H9 (cell line): Measurements from ENCODE around the gene ISG15. TPM values are rescaled to one million over a fixed set of nuclear protein-coding genes. Genes with fewer than 3 reads are reported as not detected.

Source experiments
- DNase-seq: peaks from one replicate; pipeline ENCODE4 v3.0.0-alpha.2; 2017
- H2AFZ ChIP-seq: one replicate; pipeline ENCODE4 v1.6.1; 2013; ENCODE audit warnings: mild to moderate bottlenecking, low read length, control low read depth, moderate library complexity
- H2AK5ac ChIP-seq: 2 replicates; pipeline ENCODE4 v1.6.1; 2013; ENCODE audit warnings: low read length, control low read depth, mixed read lengths; ENCODE audit not compliant: insufficient read length
- H2BK120ac ChIP-seq: one replicate; pipeline ENCODE4 v1.6.1; 2013; ENCODE audit warnings: low read depth, mild to moderate bottlenecking, low read length, control low read depth, inconsistent platforms; ENCODE audit not compliant: poor library complexity, severe bottlenecking
- H2BK12ac ChIP-seq: 2 replicates; pipeline ENCODE4 v1.6.1; 2013; ENCODE audit warnings: low read length, control low read depth, mixed read lengths, low read depth; ENCODE audit not compliant: insufficient read length
- H2BK15ac ChIP-seq: 2 replicates; pipeline ENCODE4 v1.6.1; 2013; ENCODE audit warnings: low read depth, low read length, control low read depth
- H2BK20ac ChIP-seq: one replicate; pipeline ENCODE4 v1.6.1; 2013; ENCODE audit warnings: low read depth, mild to moderate bottlenecking, low read length, control low read depth, inconsistent platforms; ENCODE audit not compliant: poor library complexity, severe bottlenecking
- H2BK5ac ChIP-seq: 2 replicates; pipeline ENCODE4 v1.6.1; 2013; ENCODE audit warnings: low read length, control low read depth, mixed read lengths; ENCODE audit not compliant: insufficient read length
- H3K14ac ChIP-seq: 2 replicates; pipeline ENCODE4 v1.6.1; 2013; ENCODE audit warnings: low read length, control low read depth; ENCODE audit not compliant: insufficient read depth
- H3K18ac ChIP-seq: 2 replicates; pipeline ENCODE4 v1.6.1; 2013; ENCODE audit warnings: low read depth, mild to moderate bottlenecking, mixed read lengths, low read length, control low read depth; ENCODE audit not compliant: insufficient read length
- H3K23ac ChIP-seq: 2 replicates; pipeline ENCODE4 v1.6.1; 2013; ENCODE audit warnings: low read length, control low read depth, mixed read lengths, low read depth; ENCODE audit not compliant: insufficient read length
- H3K23me2 ChIP-seq: 2 replicates; pipeline ENCODE4 v1.6.1; 2013; ENCODE audit warnings: low read depth, mild to moderate bottlenecking, mixed read lengths, low read length, control low read depth; ENCODE audit not compliant: insufficient read length, poor library complexity, severe bottlenecking
- H3K27ac ChIP-seq: 2 replicates; pipeline ENCODE4 v1.5.1; 2013; ENCODE audit warnings: low read length, control low read depth, mixed read lengths, low read depth; ENCODE audit not compliant: insufficient read length
- H3K27me3 ChIP-seq: 2 replicates; pipeline ENCODE4 v1.6.1; 2013; ENCODE audit warnings: low read length, control low read depth, inconsistent platforms; ENCODE audit not compliant: insufficient read depth
- H3K4ac ChIP-seq: 2 replicates; pipeline ENCODE4 v1.6.1; 2013; ENCODE audit warnings: low read depth, mild to moderate bottlenecking, control low read depth, inconsistent platforms, low read length, moderate library complexity
- H3K4me1 ChIP-seq: 2 replicates; pipeline ENCODE4 v1.6.1; 2013; ENCODE audit warnings: low read length, control low read depth, inconsistent platforms; ENCODE audit not compliant: insufficient read depth
- H3K4me2 ChIP-seq: 2 replicates; pipeline ENCODE4 v1.6.1; 2013; ENCODE audit warnings: low read length, control low read depth, mixed read lengths; ENCODE audit not compliant: insufficient read length, insufficient read depth
- H3K56ac ChIP-seq: 2 replicates; pipeline ENCODE4 v1.6.1; 2013; ENCODE audit warnings: low read depth, mild to moderate bottlenecking, mixed read lengths, low read length, control low read depth; ENCODE audit not compliant: insufficient read length
- H3K79me1 ChIP-seq: 2 replicates; pipeline ENCODE4 v1.6.1; 2013; ENCODE audit warnings: low read depth, mild to moderate bottlenecking, moderate library complexity, low read length, control low read depth, inconsistent platforms; ENCODE audit not compliant: insufficient read depth, poor library complexity, severe bottlenecking
- H3K79me2 ChIP-seq: 2 replicates; pipeline ENCODE4 v1.6.1; 2013; ENCODE audit warnings: low read length, control low read depth, inconsistent platforms; ENCODE audit not compliant: insufficient read depth
- H3K9ac ChIP-seq: 2 replicates; pipeline ENCODE4 v1.6.1; 2013; ENCODE audit warnings: low read length, control low read depth, mixed read lengths; ENCODE audit not compliant: insufficient read length; ENCODE audit errors: extremely low read depth
- H3K9me3 ChIP-seq: one replicate; pipeline ENCODE4 v1.6.1; 2013; ENCODE audit warnings: low read depth, low read length, inconsistent platforms; ENCODE audit not compliant: control insufficient read depth
- H3T11ph ChIP-seq: one replicate; pipeline ENCODE4 v1.6.1; 2013; ENCODE audit warnings: mild to moderate bottlenecking, low read length, control low read depth, inconsistent platforms
- H4K20me1 ChIP-seq: one replicate; pipeline ENCODE4 v1.6.1; 2013; ENCODE audit not compliant: control insufficient read depth, insufficient read length, insufficient read depth
- H4K5ac ChIP-seq: 2 replicates; pipeline ENCODE4 v1.6.1; 2013; ENCODE audit warnings: low read depth, mild to moderate bottlenecking, mixed read lengths, low read length, control low read depth; ENCODE audit not compliant: insufficient read length
- H4K8ac ChIP-seq: replicated peaks from 2 replicates; pipeline ENCODE4 v1.6.1; 2013; ENCODE audit warnings: low read length, control low read depth, mixed read lengths, low read depth; ENCODE audit not compliant: insufficient read length
- H4K91ac ChIP-seq: 2 replicates; pipeline ENCODE4 v1.6.1; 2013; ENCODE audit warnings: low read depth, mild to moderate bottlenecking, moderate library complexity, mixed read lengths, low read length, control low read depth; ENCODE audit not compliant: insufficient read length
- H3K27ac Mint-ChIP-seq, 3 experiments: 2 replicates in 2 of 3; 3 replicates in 1 of 3; pipeline ENCODE4 v1.8.0; 2020 to 2021; ENCODE audit warnings: mixed read lengths in 3 of 3, mild to moderate bottlenecking in 1 of 3, moderate library complexity in 1 of 3
- H3K27me3 Mint-ChIP-seq: 2 replicates; pipeline ENCODE4 v1.8.0; 2021; ENCODE audit warnings: low read depth, mild to moderate bottlenecking, moderate library complexity, mixed read lengths
- H3K36me3 Mint-ChIP-seq, 3 experiments: 2 replicates in 2 of 3; 3 replicates in 1 of 3; pipeline ENCODE4 v1.8.0; 2020 to 2021; ENCODE audit warnings: low read depth in 3 of 3, mixed read lengths in 3 of 3; ENCODE audit not compliant: insufficient read depth in 1 of 3
- H3K4me1 Mint-ChIP-seq, 2 experiments: 2 replicates each; pipeline ENCODE4 v1.8.0; 2020; ENCODE audit warnings: mixed read lengths in 2 of 2
- H3K4me3 Mint-ChIP-seq, 2 experiments: 2 replicates in 1 of 2; 3 replicates in 1 of 2; pipeline ENCODE4 v1.8.0; 2020 to 2021; ENCODE audit warnings: mild to moderate bottlenecking in 2 of 2, mixed read lengths in 2 of 2, moderate library complexity in 1 of 2
- H3K9me3 Mint-ChIP-seq, 2 experiments: 2 replicates in 1 of 2; 3 replicates in 1 of 2; pipeline ENCODE4 v1.8.0; 2020; ENCODE audit warnings: mild to moderate bottlenecking in 2 of 2, mixed read lengths in 2 of 2, moderate library complexity in 1 of 2
- CTCF ChIP-seq: fragments of 200-600 bp; sonication (generic); conservative IDR thresholded peaks from 3 replicates; pipeline ENCODE4 v1.8.0; 2021; ENCODE audit warnings: antibody characterized with exemption, mild to moderate bottlenecking
- WGBS: extraction: QIAGEN DNeasy Blood & Tissue Kit; methylation state at CpG from one replicate; pipeline ENCODE4 v1.1.7; 2013; ENCODE audit warnings: missing lambda C conversion rate, low lambda C conversion rate, mixed read lengths; ENCODE audit not compliant: insufficient read length; ENCODE audit errors: extremely low coverage; 5-methylcytosine and 5-hydroxymethylcytosine counted together
- total RNA-seq: library from RNA; stranded (reverse); gene quantifications from 2 replicates; pipeline ENCODE4 v1.2.1, GENCODE V29; 2021

Gene ISG15
- total RNA-seq, 1 experiment from 2014 or later: 39.7 TPM

DNA sequence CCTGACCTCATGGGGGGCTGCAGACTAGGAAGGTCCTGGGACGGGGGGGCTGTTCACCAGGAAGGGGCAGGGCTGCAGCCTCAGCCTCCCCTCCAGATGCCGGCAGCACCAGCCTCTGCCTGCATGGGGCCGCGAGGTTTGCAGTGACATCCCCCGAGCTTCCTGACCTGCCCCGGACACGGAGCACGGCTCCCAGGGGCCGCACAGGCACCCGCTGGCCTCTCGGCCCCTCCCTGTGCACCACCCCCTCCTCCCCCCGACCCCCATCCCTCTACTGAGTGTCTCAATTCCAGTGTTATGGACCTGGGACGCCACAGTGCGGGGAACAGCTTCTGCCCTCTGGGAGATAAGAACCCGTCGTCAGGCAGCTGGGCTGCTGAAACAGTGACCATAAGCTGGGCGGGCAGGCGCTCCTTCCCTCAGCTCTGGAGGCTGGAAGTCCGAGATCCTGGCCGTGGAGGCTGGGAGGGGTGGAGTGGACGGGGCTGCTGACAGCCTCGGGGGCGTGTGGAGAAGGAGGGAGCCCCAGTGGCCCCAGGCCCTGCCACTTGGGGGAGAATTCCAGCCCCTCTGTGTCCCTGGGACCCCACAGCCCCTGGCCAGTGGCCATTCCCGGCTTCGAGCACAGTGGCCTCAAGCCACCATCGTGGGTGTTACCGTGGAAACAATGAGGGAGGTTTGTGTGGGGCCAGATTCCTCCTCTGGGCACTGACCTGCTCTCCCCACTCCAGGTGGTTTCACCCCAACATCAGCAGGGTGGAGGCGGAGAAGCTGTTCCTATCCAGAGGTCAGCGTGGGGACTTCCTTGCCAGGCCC is 49.3 kb downstream of the ISG15 start:
- Histone ChIP-seq H3K9me3 (no peaks in the 10 kb centered on the region), H2BK5ac (no peak overlapping the region), H4K20me1 (no peaks in the 10 kb centered on the region), H3K27ac (no peak overlapping the region), H4K5ac (no peak overlapping the region), H3K9ac (no peak overlapping the region), H3K27me3 (peaks cover 6% of the 10 kb centered on the region; the same call in 1 of the 2 replicates), H2BK20ac (no peak overlapping the region), H3K4me2 (no peak overlapping the region), H3T11ph (no peak overlapping the region), H2BK12ac (no peak overlapping the region), H3K14ac (no peak overlapping the region; the same call in 1 of the 2 replicates), H2BK15ac (no peak overlapping the region), H3K18ac (no peak overlapping the region), H2BK120ac (no peak overlapping the region), H2AK5ac (no peak overlapping the region), H3K79me2 (no peaks in the 10 kb centered on the region), H3K23me2 (peaks cover 8% of the 10 kb centered on the region), H3K56ac (no peak overlapping the region), H4K8ac (no peak overlapping the region), H3K23ac (no peak overlapping the region), H4K91ac (no peak overlapping the region), H3K4me1 (no peaks in the 10 kb centered on the region), H3K79me1 (no peaks in the 10 kb centered on the region), H2AFZ (no peak overlapping the region), H3K4ac (no peak overlapping the region)
- Mint-ChIP-seq H3K36me3 (no peaks in the 10 kb centered on the region), H3K27ac (no peak overlapping the region), H3K27me3 (peaks cover 64% of the 10 kb centered on the region), H3K4me3 (no peak overlapping the region), H3K9me3 (no peaks in the 10 kb centered on the region), H3K4me1 (peaks cover 20 to 25% of the 10 kb centered on the region in 2 experiments)
- DNase-seq: no peak
- no peak for TF ChIP-seq CTCF
- WGBS: no CpG with 5 or more reads among the region's 29 CpGs
